Stimulated activated CD8-positive, alpha-beta memory T cell treated with anti-CD3 and anti-CD28 coated beads, Interleukin-12 subunit alpha, Interleukin-12 subunit beta, amount 100 ng/mL, for 1 hour (primary cell): ENCODE data around the gene TENM4.

Source experiments
- DNase-seq: peaks from one replicate; pipeline ENCODE4 v3.0.0-alpha.2; 2020; ENCODE audit warnings: low read depth

Gene TENM4

DNA sequence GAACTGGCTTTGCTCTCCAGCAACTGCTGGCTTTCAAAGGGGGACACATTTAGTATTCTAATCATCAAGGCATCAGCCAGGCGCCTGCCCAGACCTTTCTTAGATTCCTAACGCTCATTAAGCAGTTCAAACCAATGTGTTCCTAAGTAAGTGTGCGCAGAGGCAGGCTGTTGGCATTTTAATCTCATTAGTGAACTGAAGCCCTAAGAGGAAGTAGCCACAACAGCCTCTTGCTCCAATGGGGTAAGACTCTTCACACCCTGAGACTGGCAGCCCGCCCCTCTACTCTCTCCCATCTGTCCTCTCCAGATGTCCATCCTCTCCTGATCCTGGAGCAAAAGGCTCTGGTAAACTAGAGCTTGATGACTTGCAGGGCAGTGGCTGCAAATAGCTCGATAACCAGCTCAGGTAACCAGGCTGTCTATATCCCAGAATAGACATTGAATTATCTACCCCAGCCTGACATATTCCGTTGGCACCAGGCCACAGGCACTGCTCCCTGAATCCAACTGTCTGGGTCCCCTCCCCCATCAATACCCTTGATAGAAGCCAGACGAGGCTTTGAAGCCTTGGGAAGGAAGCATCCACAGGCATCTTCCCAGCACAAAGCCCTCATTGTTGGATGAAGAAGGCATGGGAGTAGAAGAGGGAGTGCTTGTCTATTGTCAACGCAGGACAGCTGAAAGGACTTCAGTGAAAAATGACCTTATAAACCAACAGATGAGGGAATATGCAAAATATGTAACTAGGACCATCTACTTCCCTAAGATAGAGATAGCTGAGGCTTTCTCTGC is 321.1 kb downstream of the TENM4 start:
- DNase-seq, result no peak

DNA sequence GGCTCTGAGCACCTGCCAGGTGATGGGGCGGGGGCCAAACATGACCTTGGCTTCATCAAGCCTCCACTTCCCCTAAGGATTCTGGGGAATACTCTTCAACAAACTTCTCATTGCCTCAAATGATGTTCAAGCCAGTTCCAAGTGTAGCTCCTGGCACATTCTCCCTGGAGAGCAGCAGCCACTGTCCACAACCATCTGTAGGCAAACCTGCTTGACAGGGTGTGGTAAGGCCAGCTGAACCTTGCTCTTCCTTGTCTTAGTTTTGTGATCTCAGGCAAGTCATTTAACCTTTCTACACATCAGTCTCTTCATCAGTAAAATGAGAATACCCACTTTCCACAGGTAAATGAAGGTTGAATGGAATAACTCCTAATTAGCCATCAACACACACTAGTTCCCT is 323.3 kb downstream of the TENM4 start:
- DNase-seq, result no peak

- no peak for DNase-seq
Measured at GRCh38 chr11:79116600-79116999, 324.2 kb downstream of the TENM4 start.

- DNase-seq, result no peak
Measured at GRCh38 chr11:79113054-79113690, 327.7 kb downstream of the TENM4 start.

- DNase-seq, result no peak
Measured at GRCh38 chr11:79110796-79111195, 330.0 kb downstream of the TENM4 start.

- DNase-seq, result no peak
Measured at GRCh38 chr11:79110321-79110720, 330.5 kb downstream of the TENM4 start.

- no peak for DNase-seq
Measured at GRCh38 chr11:79108851-79109250, 332.0 kb downstream of the TENM4 start.

GRCh38 chr11:79102840-79103239 is 338.0 kb downstream of the TENM4 start:
- DNase-seq, result no peak

DNA sequence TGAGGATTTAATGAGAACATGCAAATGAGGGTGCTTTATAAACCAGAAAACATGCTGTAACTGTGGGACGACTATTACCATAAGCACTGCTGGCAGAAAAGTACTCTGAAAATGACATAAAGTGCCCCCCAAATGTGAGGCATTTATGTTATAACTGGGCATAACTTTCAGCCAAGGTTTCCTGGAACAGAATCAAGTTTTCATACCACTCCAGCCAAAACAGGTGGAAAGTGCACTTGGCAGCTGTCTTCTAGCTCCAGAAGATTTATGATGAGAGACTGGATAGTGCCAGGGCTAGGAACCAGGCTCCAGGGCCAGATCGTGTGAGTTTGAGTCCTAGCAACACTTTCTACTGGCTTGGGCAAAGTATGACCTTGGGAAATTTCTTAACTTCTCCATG is 339.2 kb downstream of the TENM4 start:
- no peak for DNase-seq

DNA sequence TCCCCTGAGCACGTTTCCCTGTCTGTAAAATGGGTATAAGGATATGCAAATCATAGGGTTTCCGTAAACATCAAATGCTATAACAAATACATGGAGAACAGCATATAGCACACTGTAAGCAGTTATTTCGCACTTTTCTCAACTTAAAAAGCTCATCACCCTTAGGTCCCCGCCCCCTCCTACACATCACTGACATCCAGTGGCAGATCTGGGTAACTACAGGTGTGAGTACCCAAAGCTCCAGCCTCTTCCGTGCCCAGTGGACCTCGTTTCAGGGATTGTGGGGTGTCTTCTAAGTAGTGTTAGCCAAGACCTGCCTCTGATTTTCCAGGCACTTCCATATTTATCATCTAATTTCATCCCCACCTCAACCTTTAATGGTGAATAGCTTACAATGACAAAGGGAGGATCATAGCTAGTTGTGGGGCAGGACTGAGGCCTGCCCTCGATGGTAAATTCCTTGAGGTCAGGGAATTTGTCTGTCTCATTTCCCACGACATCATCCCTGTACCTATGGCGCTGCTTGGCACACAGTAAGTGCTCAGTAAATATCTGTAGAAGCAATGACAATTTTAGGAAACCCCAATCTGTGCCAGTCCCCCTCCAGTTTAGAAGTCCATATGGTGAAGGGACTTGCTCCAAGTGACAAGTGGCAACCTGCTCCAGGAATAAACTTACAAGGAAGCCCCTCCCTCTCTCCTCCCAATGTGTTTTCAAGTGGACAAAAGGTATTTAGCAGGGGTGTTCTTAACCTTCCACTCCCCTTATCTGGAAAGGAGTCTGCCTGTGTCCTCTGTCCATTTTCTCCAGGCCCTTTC is 340.5 kb downstream of the TENM4 start:
- DNase-seq, result no peak

GRCh38 chr11:79098146-79098545 is 342.7 kb downstream of the TENM4 start:
- no peak for DNase-seq

DNA sequence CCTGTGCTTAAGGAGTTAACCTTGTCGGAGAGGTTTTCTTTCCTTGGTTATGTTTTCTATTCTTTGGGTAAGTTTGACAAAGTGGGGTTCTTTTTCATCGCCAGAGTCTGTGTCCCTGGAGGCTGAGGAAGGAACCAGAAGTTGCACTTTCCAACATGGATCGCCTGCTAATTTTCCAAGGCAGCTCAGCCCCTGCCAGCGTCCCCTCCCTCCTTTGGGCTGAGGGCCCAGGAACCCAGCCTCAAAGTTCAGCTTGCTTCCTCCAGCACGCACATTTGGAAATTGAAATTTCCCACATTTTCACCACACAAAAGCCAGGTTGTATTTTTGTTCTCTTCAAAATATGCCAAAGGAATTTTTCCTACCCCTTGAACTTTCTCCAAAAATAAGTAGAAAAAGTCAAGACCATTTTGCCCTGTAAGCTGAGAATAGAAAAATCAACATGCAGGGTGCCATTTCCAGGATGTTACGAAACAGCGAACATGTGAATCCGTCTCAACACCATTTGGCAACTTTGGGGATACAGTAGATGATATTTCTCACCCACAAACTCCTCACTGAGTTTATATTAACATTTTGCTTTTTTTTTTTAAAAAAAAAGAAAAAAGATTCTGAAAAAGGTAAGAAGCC is 343.5 kb downstream of the TENM4 start:
- DNase-seq, result no peak

GRCh38 chr11:79095424-79095823 is 345.4 kb downstream of the TENM4 start:
- no peak for DNase-seq

DNA sequence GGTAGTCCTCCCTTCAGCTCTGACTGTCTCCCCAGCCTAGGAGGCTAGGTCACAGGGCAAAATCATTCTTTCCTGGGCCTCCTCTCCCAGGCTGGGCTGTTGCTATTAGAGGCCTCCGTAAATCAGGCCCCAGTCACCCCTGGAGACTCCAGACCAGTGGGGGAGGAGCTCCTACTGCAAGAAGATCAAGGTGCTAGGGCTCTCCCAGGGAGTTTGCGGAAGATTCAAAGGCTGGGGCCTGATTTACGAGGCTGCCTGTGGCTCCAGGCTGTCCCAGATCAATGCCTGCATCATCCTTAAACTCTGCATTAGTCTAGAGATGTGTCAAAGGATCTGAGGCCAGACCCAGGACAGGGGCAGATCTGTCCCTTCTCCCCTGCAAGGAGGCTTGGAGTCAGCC is 346.2 kb downstream of the TENM4 start:
- DNase-seq, result no peak

DNA sequence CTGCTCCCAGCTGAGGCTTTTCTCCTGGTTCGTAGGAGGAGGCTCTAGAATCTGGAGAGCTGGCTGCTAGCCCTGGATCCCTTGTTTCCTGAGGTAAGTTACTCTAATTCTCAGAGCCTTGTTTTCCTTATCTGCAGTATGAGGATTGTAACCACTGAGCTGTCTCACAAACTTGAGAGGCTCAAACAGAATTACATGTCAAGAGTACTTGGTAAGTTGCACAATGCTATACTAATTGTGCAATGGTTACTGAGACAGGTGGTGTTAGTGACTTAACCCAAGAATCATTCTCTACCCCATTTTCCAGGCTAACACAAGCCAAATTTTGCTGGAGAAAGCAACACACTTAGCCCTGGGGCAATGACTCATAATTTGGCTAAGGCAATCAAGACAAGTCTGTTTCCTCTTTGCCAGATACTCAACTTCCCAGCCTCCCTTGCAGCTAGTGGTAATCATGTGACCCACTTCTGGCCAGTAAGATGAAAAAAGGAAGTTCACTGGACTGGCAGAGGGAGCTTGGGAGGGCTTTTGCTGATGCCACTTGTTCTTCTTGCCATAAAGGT is 348.0 kb downstream of the TENM4 start:
- no peak for DNase-seq

DNA sequence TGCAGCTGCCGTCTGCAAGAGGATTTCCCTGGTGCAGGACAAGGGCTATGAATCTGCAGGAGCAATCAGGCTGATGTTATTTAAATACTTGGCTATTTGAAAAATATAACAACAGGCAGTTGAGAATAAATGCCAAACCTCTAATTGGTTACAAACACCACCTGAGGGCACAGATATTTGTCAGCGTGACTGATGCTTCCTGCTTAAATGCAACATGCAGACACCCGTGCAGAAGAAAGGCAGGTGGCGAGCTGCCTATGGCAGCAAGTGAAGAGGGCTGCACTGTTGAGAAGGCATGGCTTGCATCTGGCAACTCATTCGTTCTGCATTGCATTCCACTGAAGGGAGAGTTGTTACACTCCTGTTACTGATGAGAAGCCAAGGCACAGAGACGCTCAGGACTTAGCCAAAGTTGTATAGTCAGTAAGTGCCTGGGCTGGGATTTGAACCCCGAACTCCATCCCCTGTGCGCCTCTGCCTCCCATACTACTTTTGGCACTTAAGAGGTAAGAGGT is 350.6 kb downstream of the TENM4 start:
- DNase-seq, result no peak

DNA sequence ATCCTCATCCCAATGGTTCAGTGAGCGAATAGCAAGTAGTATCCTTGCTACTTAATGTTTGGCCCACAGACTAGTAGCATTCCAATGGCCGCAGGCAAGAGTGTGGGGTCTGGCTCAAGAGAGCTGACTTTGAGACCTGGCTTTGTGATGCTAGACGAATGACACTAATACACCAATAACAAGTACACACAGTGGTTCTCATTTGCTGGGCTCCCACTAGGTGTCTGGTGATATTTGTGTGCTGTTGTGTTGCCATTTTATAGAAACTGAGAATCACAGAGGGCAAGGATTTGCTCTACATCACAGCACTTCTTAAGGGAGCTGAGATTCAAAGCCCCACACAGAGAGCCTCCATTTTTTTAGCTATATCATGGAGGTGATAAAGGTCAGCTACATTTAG is 351.2 kb downstream of the TENM4 start:
- DNase-seq, result no peak

DNA sequence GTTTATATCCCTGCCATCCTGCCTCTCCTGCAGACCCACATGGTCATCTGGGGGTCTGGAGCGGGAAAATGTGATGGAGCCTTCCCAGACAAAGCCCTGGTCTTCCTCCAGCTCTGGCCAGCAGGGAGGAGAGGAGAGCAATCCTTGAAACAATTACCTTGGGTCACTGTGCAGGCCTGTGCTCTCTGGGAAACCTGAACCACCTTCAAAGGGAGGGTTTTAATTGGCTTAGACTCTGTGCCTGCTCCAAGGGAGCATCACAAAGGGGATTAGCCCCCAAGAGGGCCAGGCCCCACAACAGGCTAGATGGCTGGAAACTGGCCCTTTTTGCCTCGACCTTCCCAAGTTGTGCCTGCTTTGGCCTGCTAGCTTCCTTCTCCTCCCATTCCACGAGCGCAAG is 351.9 kb downstream of the TENM4 start:
- no peak for DNase-seq

DNA sequence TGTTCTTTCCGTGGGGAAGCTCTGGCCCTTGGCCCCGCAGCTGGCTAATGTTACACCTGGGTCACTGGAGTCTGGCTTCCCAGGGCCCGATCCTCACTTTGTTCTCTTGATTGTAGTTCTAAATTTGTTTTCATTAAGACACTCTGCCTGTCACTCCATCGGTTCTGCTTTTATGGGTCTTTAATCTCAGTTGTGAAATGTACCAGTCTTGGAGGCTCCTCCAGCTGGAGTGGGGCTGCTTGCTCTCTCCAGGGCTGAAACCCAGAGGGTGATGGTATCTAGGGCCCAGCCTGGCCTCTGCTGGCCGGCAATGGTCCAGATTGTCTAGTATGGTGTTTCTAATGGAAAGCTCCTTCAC is 352.9 kb downstream of the TENM4 start:
- no peak for DNase-seq

DNA sequence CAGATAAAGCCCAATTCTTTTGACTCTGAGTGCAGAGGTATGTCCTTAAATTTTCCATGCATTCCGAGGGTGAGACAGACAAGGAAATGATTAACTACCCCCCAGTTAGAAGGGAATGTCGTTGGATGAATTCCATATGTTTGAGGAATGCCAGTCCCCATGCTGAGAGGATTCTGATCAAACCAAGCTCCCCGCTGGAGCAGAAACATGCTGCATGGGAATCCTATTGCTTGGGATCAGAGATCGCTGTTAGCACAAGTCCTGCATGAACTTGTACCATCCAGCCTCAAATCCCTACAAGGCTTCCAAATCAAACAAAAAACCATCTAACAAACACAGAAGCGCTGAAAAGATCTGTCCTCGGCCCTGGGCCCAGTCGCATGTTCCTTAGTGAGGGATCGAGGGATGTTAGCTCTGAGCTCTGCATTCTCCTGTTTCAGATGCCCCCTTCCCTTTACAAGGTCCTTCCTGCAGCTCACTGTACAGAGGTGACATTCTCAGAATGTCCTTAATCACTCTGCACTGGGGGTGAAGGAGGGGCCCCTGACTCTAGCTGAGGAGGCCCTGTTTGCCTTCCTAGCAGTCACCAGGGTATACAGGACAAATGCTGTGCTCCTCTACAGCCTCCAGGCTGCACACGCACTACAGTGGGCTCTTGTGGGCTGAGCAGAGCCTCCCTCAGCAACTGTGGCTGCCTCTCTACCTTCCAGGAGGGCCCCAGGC is 353.4 kb downstream of the TENM4 start:
- no peak for DNase-seq

GRCh38 chr11:79086056-79086455 is 354.8 kb downstream of the TENM4 start:
- DNase-seq, result no peak
